HuH-7.5 (cell line): Measurements from ENCODE around the gene IL2RA.
"Not testable (repeated sequence)": the region's sequence is repeated elsewhere in the genome, so short reads cannot be mapped to it uniquely, and the experiment has no call there.

Source experiments
- DNase-seq: peaks from one replicate; pipeline ENCODE4 v3.0.0; 2011; ENCODE audit warnings: low spot score

IL2RA gene

GRCh38 chr10:6056411-6057135 lies 5.6 kb downstream of the IL2RA start:
- no peak for DNase-seq

- no peak for DNase-seq
Observed at GRCh38 chr10:6055929-6056328, 6.2 kb downstream of the IL2RA start.

GRCh38 chr10:6054884-6055283 lies 7.3 kb downstream of the IL2RA start:
- no peak for DNase-seq

GRCh38 chr10:6053816-6054631 lies 8.1 kb downstream of the IL2RA start:
- no peak for DNase-seq

GRCh38 chr10:6053303-6053702 lies 8.9 kb downstream of the IL2RA start:
- DNase-seq = no peak

GRCh38 chr10:6052247-6053221 lies 9.6 kb downstream of the IL2RA start:
- no peak for DNase-seq

- DNase-seq = peak; percentile 30
Observed at GRCh38 chr10:6050801-6051445, 11.2 kb downstream of the IL2RA start.

- DNase-seq = no peak
Observed at GRCh38 chr10:6049031-6049400, 13.2 kb downstream of the IL2RA start.

- DNase-seq = no peak
Observed at GRCh38 chr10:6048281-6049030, 13.7 kb downstream of the IL2RA start.

GRCh38 chr10:6047847-6048246 lies 14.3 kb downstream of the IL2RA start:
- no peak for DNase-seq

- no peak for DNase-seq
Observed at GRCh38 chr10:6046773-6047611, 15.2 kb downstream of the IL2RA start.

- no peak for DNase-seq
Observed at GRCh38 chr10:6045878-6046772, 16.0 kb downstream of the IL2RA start.

GRCh38 chr10:6045314-6045848 lies 16.8 kb downstream of the IL2RA start:
- DNase-seq = no peak

- no peak for DNase-seq
Observed at GRCh38 chr10:6044751-6045313, 17.3 kb downstream of the IL2RA start.

- no peak for DNase-seq
Observed at GRCh38 chr10:6044060-6044459, 18.1 kb downstream of the IL2RA start.

GRCh38 chr10:6043377-6043776 lies 18.8 kb downstream of the IL2RA start:
- not testable (repeated sequence) for DNase-seq

- no peak for DNase-seq
Observed at GRCh38 chr10:6040205-6040604, 22.0 kb downstream of the IL2RA start.

- no peak for DNase-seq
Observed at GRCh38 chr10:6039711-6040110, 22.5 kb downstream of the IL2RA start.
